Endothelial cell of umbilical vein (primary cell): Measurements from ENCODE around the gene CNTN5.

Experiments used
- CTCF ChIP-seq, 2 donors: IDR thresholded peaks; 1 replicate in 1 of 2; 2 replicates in 1 of 2; pipeline ENCODE4 v1.5.1; 2011; ENCODE audit warnings: low read length in 2 of 2, mild to moderate bottlenecking in 2 of 2, moderate library complexity in 2 of 2, control low read depth in 1 of 2, inconsistent platforms in 1 of 2, low read depth in 1 of 2; ENCODE audit not compliant: insufficient read depth in 1 of 2; ENCODE audit errors: extremely low read depth in 1 of 2
- EZH2 ChIP-seq: IDR thresholded peaks from 2 replicates; pipeline ENCODE4 v1.6.1; 2012; ENCODE audit warnings: borderline replicate concordance, low read depth, mild to moderate bottlenecking, moderate library complexity, low read length, inconsistent platforms; ENCODE audit not compliant: severe bottlenecking
- FOS ChIP-seq: IDR thresholded peaks from 2 replicates; pipeline ENCODE4 v1.6.1; 2011; ENCODE audit warnings: mild to moderate bottlenecking, low read length, moderate library complexity, borderline replicate concordance; ENCODE audit not compliant: insufficient read depth
- GATA2 ChIP-seq: IDR thresholded peaks from 2 replicates; pipeline ENCODE4 v1.7.0; 2011; ENCODE audit warnings: low read depth, mild to moderate bottlenecking, moderate library complexity, mixed read lengths, low read length; ENCODE audit not compliant: insufficient read length, insufficient read depth
- JUN ChIP-seq: IDR thresholded peaks from 2 replicates; pipeline ENCODE4 v1.6.1; 2011; ENCODE audit warnings: borderline replicate concordance, low read depth; ENCODE audit not compliant: insufficient read length, insufficient read depth
- MAX ChIP-seq: IDR thresholded peaks from 2 replicates; pipeline ENCODE4 v1.6.1; 2011; ENCODE audit not compliant: insufficient read depth, insufficient read length
- MYC ChIP-seq: IDR thresholded peaks from one replicate; pipeline ENCODE4 v1.6.1; 2011; ENCODE audit warnings: mild to moderate bottlenecking, low read depth, low read length
- POLR2A ChIP-seq: IDR thresholded peaks from 2 replicates; pipeline ENCODE4 v1.6.1; 2012; ENCODE audit warnings: low read depth, mild to moderate bottlenecking, control low read depth, low read length
- POLR2AphosphoS5 ChIP-seq: IDR thresholded peaks from 2 replicates; pipeline ENCODE4 v1.6.1; 2012; ENCODE audit warnings: low read depth, mild to moderate bottlenecking, control low read depth, low read length, moderate library complexity; ENCODE audit not compliant: insufficient read depth

GRCh38 chr11:100177651-100178050 lies 1156.9 kb downstream of the CNTN5 start:
- TF ChIP-seq CTCF (IDR thresholded peaks at IDR 0.05; ENCODE audit: extremely low read depth in 1 of 2, insufficient read depth in 1 of 2, low read depth in 1 of 2, low read length in 2 of 2) (no peak), EZH2 (no peak), JUN (no peak), MAX (no peak), POLR2A (no peak), POLR2AphosphoS5 (no peak), MYC (no peak), FOS (no peak), GATA2 (no peak)
